Islet precursor cell (in vitro differentiated cells): ENCODE data around the gene IGSF11.
"Not testable (repeated sequence)": the region's sequence is repeated elsewhere in the genome, so short reads cannot be mapped to it uniquely, and the experiment has no call there.

Experiments
- DNase-seq: peaks from one replicate; pipeline ENCODE4 v3.0.0-alpha.2; 2018

The IGSF11 gene

DNA sequence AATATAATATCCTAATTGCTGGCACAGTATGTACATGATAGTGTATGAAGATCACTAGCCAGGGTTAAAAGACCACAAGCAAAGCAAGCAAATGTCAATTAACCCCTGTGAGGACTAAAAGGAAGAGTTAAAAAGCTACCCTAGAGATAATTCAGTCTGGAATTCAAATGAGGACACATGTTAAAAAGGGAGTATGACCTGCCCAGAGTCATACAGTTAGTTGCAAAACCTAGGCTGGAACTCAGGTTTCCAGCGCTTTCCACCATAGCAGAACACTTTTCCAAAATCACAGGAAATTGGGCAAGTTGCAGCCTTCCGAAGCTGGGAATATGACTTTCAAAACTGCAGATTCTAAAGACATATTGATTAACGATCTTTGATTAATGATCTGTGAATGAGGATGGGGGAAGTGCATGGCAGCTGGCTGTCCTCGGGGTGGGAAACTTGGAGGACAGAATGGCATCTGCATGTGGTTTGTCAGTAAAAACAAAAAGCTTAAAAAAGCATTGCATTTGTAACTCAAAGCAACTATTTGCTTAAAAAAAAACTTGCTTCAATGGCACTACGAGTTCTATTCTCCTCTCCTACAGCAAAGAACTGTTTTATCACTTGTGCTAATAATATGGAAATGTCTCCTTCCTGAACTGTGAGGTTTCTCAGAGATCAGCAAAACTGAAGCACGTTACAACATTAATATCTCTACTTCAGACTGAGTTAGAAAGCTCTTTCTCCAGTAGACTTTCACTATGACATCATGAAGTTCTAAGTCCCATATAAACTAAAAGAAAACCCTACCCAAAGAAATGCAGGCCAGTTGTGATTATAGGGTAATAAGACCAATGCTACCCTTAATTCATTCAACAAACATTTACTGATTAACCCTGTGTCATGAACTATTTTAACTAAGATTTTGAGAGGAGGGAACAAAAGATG lies 46.2 kb downstream of the IGSF11 start:
- DNase-seq = no peak

- no peak for DNase-seq
Observed at GRCh38 chr3:118987477-118987876, 47.2 kb downstream of the IGSF11 start.

DNA sequence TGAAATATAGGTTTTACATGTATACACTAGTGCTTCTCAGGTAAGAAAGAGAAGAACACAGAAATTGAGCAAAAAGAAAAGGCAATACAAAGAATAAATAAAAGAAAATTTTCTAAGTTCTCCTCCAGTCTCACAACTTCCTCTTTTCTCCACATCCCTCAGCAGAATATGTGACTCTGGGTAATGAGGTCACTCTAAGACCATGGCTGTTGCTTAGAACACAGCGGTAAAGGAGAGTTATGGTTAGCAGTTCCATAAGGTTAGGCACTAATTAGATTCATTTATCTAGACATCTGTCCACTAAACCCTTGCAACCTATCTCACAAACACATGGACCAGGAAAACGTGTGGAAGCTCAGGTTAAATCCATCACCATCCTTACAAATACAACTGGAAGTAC lies 47.9 kb downstream of the IGSF11 start:
- no peak for DNase-seq

- no peak for DNase-seq
Observed at GRCh38 chr3:118984699-118985098, 49.9 kb downstream of the IGSF11 start.

DNA sequence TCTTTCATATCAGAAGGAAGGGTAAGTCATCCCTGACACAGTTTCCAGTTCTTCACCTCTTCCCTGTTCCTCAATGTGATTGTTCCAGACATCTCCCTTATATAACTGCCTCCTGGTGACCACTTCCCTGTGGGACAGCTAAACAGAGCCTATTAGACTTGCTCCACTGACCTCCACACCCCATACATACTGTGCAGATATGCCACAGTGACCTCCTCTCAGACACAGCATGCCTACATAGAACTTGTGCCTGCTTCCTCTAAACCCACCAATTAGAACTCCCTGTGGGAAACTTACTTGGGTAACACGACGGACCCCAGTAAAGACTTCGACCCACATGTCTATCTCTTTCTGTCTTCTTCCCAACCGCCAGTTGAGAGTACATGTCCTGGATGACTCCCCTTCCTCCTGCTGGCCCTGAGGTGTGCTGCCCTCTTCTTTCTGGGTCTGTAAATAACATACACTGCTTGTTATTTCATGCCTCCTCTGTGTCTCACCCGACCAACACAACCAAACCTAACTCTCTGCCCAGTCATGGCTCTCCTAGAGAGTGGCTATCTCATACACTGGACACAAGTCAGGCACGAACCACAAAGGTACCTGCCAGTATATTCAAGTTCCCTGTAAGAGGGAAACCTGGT lies 53.0 kb downstream of the IGSF11 start:
- DNase-seq = no peak

- no peak for DNase-seq
Observed at GRCh38 chr3:118980832-118981231, 53.8 kb downstream of the IGSF11 start.

- no peak for DNase-seq
Observed at GRCh38 chr3:118978393-118978758, 56.3 kb downstream of the IGSF11 start.

DNA sequence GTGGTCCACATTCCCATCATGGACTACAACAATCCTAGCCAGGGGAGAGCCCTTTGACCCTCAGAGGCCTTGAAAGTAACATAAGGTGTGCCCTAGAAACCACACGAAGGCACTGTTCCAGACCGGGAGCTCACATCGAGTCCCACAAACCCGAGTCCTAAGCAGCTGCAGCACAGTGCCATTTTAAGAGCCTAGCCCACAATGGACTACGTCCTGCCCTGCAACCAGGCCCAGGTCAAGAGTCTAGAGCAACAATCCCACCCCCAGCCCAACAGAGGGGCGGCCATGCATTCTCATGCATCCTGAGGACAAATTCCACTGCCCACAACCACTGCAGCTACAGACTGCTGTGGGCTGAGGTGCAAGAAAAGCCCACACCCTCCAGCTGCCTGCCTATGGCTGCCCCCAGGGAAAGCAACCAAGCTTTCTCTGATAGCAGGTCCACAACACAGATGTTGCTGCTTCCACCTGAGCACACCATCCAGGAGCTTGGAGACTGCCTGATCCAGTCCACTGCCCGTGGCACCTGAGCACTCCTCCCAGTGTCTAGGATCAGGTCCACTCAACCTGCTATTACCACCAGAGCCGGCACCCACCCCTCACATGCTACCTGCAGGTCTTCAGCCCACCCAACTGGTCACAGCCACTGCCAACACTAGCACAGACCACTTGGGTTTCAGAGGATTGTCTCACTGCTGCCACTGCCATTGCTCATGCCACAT lies 56.8 kb downstream of the IGSF11 start:
- no peak for DNase-seq

- no peak for DNase-seq
Observed at GRCh38 chr3:118977118-118977517, 57.5 kb downstream of the IGSF11 start.

GRCh38 chr3:118975476-118975875 lies 59.2 kb downstream of the IGSF11 start:
- not testable (repeated sequence) for DNase-seq

DNA sequence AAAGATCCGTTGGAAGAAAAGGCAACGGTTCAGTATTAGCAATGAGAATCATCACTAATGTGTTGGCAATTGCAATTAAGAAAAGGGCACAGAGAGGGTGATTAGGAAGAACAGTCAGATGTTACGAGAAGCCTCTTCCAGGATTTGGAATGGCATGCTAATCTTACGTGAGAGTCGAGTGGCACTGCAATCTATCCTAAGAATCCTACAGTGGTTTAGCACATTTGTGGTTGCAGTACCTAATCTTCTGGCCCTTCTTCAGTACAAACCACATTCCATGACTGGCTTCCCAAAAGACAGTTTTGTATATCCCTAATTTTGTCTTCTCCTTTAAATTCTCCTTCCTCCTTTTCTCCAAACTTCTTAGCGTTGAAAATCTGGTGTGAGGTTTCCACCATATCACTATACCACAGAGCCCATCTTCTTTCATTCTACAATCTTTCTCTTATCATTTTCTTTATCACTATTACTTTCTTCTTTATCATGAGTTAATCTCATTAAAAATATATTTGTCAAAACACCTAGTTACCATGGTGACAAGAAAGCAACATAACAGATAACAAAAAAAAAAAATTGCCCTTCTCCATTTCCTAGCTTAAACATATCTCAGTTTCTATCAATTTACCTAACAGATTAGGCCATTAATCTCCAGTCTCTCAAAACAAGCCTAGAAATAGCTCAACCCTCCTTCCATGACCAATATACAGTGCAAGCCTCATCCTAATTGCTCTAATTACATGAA lies 60.1 kb downstream of the IGSF11 start:
- DNase-seq = no peak

GRCh38 chr3:118973050-118973449 lies 61.6 kb downstream of the IGSF11 start:
- DNase-seq = no peak

- DNase-seq = no peak
Observed at GRCh38 chr3:118970819-118971218, 63.8 kb downstream of the IGSF11 start.

DNA sequence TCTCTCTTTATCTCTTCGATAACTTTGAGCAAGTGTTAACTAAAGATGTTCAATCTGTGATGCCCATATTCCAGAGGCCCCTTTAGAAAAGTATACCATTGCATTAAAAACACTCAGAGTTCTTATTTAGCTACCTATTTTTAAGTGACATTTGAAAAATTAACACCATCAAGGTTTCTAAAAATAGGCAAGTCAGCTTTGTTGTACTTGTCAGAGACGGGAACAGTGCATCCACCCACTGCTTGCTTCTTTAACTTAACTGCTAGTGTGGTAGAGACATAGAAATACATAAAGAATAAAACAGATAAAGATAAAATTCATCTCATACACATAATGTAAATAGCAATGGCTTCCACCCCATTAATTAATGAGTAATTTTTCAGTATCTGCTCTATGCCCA lies 66.0 kb downstream of the IGSF11 start:
- no peak for DNase-seq

DNA sequence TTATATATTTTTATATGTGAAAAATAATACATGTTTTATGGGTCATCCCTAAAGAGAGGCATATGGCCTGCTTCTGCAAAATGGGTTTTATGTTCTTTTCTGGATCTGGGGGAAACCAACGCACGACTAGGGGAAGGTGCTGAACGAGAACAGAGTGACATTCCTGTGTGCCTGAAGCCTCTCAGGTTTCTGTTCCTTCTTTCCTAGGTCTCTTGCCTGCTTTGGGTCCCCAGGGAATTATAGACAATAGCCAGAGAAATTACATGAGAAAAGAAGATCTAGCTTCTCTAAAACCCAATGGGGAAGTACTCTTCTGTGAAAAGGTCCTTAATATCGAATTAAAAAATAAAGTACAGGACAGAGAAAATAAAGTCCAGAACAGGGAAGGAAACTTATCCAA lies 66.5 kb downstream of the IGSF11 start:
- no peak for DNase-seq

DNA sequence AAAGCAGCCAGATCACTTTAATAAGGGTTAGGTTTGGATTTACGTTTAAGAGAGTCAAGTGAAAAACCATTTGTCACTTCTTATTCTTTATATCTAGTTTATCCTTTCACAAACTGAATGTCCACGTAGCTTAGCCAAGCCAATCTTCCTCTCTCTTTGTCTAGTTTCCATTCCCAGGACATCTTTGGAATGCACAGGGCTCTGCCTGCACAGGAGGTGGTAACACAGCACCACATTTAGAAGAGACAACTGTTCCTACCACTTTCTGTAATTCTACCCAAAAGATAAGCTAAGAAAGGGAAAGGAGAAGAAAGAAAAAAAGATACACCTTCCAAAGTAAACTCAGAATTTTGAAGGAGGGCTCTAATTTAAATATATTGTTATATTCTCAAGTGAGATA lies 67.9 kb downstream of the IGSF11 start:
- DNase-seq = no peak

DNA sequence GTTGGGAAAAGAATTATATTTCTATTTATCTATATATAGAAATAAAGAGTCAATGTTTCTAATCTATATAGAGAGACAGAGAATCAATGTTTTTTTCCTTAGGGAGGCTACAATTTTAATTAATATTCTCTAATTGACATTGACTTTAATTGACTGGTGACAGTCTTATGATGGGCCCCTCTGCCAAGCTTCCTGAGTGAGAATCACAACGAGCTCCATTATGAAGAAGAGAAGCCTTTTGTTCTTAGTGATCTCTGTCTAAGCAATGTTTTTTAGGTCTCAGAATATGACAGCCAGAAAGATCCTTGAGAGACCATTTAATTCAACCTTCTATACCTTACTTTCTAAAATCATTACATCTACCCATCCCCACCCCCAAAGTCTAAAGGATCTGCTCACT lies 70.9 kb downstream of the IGSF11 start:
- no peak for DNase-seq

- peak; percentile 69 for DNase-seq
Observed at GRCh38 chr3:118960876-118961450, 73.7 kb downstream of the IGSF11 start.

DNA sequence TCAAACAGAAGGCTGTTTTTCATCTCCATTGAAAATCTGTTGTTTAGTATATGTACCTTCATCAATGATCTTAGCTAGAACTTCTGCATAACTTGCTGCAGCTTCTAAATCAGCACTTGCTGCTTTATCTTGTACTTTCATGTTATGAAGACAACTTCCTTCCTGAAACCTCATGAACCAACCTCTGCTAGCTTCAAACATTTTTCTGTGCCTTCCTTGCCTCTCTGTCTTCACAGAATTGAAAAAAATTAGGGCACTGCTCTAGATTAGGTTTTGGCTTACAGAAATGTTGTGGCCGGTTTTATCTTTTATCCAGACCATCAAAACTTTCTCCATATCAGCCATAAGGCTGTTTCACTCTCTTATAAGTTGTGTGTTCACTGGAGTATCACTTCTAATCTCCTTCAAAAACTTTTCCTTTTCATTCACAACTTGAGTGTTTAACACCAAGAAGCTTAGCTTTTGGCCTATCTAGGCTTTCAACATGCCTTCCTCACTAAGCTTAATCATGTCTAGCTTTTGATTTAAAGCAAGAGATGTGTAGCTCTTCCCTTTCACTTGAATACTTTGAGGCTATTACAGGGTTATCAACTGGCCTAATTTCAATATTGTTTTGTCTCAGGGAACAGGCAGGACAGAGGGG lies 78.6 kb downstream of the IGSF11 start:
- DNase-seq = no peak

- DNase-seq = no peak
Observed at GRCh38 chr3:118951089-118951488, 83.6 kb downstream of the IGSF11 start.

- no peak for DNase-seq
Observed at GRCh38 chr3:118949113-118949760, 85.4 kb downstream of the IGSF11 start.

- no peak for DNase-seq
Observed at GRCh38 chr3:118948146-118948545, 86.5 kb downstream of the IGSF11 start.
